HUES6 (cell line): ENCODE results near the gene RAX2.
A peak's percentile ranks its signal among the peaks of the same experiment; 100 is the strongest.

Experiments
- H3K27ac ChIP-seq: 2 replicates; pipeline ENCODE4 v1.7.0; 2013; ENCODE audit warnings: low read depth, mild to moderate bottlenecking, low read length, inconsistent platforms
- H3K27me3 ChIP-seq: 2 replicates; pipeline ENCODE4 v1.6.1; 2013; ENCODE audit warnings: low read length; ENCODE audit not compliant: control insufficient read depth, insufficient read depth
- H3K36me3 ChIP-seq: 2 replicates; pipeline ENCODE4 v1.6.1; 2013; ENCODE audit warnings: low read length; ENCODE audit not compliant: control insufficient read depth, insufficient read depth
- H3K4me1 ChIP-seq: 2 replicates; pipeline ENCODE4 v1.6.1; 2013; ENCODE audit warnings: low read length; ENCODE audit not compliant: control insufficient read depth, insufficient read depth
- H3K4me3 ChIP-seq: 2 replicates; pipeline ENCODE4 v1.5.1; 2013; ENCODE audit warnings: low read depth, low read length
- H3K9ac ChIP-seq: one replicate; pipeline ENCODE4 v1.6.1; 2013; ENCODE audit warnings: mild to moderate bottlenecking, low read length
- H3K9me3 ChIP-seq: 2 replicates; pipeline ENCODE4 v1.6.1; 2013; ENCODE audit warnings: low read depth, low read length; ENCODE audit not compliant: control insufficient read depth, insufficient read depth

The RAX2 gene

DNA sequence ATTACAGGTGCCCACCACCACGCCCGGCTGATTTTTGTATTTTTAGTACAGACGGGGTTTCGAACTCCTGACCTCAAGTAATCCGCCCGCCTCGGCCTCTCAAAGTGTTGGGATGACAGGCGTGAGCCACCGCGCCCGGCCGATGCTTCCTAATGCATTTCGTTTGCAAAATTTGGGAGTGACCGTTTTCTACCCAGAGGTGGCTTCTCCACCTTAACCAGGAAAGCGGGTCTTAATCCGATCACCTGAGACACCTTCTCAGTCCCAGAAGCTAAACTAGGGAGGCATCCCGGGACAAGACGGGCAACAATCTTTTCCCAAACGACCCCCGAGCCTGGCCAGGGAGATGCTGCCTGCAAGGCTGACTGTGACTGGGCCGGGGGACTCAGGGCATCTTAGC is 29.0 kb upstream of the RAX2 start:
- Histone ChIP-seq H3K9ac (no peak overlapping the region), H3K27me3 (peaks cover 34% of the 10 kb centered on the region), H3K27ac (no peak overlapping the region), H3K4me1 (peaks cover 3% of the 10 kb centered on the region; the same call in 1 of the 2 replicates), H3K4me3 (peak overlapping the region; percentile 57), H3K9me3 (peaks cover 6% of the 10 kb centered on the region), H3K36me3 (no peaks in the 10 kb centered on the region)

DNA sequence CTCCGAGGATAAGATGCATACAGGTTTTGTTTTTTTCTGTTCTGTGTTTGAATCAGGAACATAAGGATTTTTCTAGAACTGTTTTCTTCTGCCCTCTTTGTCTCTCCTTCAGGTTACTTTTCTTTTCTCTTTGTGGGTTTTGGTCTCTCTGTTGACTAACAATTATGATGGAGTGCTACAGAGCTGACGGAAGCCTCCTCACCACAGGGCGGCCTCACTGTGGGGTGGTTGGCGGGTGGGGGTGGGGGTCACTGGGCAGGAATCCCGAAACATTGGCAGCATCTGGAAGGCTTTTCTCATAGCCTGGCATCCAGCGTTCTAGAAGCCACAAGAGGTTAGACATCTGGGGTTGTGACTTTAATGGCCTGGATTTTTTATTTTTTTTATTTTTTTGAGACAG is 26.1 kb upstream of the RAX2 start:
- no peak overlapping the region for H3K27ac ChIP-seq
- peaks cover 34% of the 10 kb centered on the region for H3K27me3 ChIP-seq
- H3K4me1 ChIP-seq = peaks cover 3% of the 10 kb centered on the region; the same call in 1 of the 2 replicates
- no peak overlapping the region for H3K9ac ChIP-seq
- peaks cover 6% of the 10 kb centered on the region for H3K9me3 ChIP-seq
- H3K4me3 ChIP-seq = no peak overlapping the region
- no peaks in the 10 kb centered on the region for H3K36me3 ChIP-seq

DNA sequence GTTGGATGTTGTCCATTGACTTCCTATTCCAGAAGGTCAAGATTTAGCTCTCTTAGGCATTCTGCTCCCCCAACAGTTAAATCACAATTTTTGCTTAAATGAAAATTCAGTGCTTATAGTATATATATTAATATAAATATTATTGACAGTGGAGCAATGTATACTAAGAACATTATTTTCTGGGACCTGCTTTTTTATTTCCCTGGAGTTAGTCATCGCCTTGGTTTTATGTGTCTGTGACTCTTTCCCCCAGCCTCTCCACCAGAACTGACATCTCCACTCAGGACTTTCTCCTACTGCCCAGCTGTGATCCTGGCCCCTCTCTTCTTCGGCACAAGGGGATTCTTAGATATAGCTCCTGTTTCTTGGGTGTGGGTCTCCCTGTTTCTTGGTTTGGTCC is 24.3 kb upstream of the RAX2 start:
- Histone ChIP-seq H3K27me3 (peaks cover 17% of the 10 kb centered on the region), H3K4me1 (peaks cover 3% of the 10 kb centered on the region; the same call in 1 of the 2 replicates), H3K9me3 (peaks cover 6% of the 10 kb centered on the region), H3K9ac (no peak overlapping the region), H3K27ac (no peak overlapping the region), H3K36me3 (no peaks in the 10 kb centered on the region), H3K4me3 (no peak overlapping the region)

DNA sequence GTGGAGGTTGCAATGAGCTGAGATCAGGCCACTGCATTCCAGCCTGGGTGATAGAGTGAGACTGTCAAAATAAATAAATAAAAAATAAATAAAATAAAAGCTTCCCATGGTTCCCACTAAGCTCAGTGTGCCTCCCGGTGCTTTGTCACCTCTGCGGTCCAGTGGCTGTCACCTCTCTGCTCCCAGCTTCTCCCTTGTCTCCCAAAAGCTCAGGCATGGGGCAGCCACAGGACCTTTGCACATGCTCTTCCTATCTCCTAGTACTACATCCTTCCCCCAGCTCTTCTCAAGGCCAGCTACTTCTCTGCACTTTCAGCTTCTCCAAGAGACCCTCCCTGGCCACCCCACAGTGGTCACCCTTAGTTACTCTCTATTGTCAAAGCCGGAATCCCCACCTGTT is 21.8 kb upstream of the RAX2 start:
- Histone ChIP-seq H3K27ac (no peak overlapping the region), H3K9ac (no peak overlapping the region), H3K4me1 (no peaks in the 10 kb centered on the region), H3K9me3 (peaks cover 6% of the 10 kb centered on the region), H3K4me3 (no peak overlapping the region), H3K36me3 (no peaks in the 10 kb centered on the region), H3K27me3 (peaks cover 11% of the 10 kb centered on the region; the same call in 1 of the 2 replicates)

DNA sequence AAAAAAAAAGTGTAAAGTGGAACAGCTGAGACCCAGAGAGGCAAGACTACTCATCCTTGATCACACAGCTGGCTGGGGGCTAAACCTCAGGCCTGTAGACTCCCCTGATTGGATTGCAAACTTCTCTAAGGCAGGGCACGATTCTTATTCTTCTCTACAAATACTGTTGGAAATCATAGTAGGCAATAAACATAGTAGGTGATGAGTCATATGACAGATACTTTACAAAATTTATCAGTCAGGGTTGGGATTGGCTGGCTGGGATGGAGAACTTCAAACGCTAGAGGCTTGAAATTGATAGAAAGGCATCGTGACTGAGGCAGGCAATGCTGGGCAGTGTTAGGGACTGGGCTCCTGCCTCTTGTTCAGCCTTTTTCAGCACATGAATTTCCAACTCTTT is 20.1 kb upstream of the RAX2 start:
- Histone ChIP-seq H3K4me3 (no peak overlapping the region), H3K27ac (no peak overlapping the region), H3K9me3 (peaks cover 6% of the 10 kb centered on the region), H3K36me3 (no peaks in the 10 kb centered on the region), H3K9ac (no peak overlapping the region), H3K27me3 (peaks cover 11% of the 10 kb centered on the region; the same call in 1 of the 2 replicates), H3K4me1 (no peaks in the 10 kb centered on the region)

DNA sequence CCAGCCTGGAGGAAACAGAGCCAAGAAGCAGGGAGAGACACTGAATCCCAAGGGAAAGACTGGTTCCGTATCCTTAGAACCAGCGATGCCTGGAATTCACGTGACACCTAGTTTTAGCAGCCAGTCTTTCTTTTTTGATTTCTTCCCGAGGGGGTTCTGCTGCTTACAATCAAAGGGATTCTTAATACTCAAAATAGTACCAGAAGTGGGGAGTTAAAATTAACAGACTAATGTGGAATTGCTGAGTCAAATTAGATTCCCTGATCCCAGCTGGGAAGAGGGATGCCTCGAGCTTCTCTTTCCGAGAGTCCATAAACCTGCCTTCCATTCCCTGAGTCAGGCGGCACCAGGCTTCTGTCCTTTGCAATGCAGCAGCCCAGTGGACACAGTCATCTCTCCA is 18.9 kb upstream of the RAX2 start:
- Histone ChIP-seq H3K27me3 (peaks cover 21% of the 10 kb centered on the region; the same call in 1 of the 2 replicates), H3K9ac (no peak overlapping the region), H3K27ac (no peak overlapping the region), H3K4me3 (no peak overlapping the region), H3K36me3 (no peaks in the 10 kb centered on the region), H3K9me3 (no peaks in the 10 kb centered on the region), H3K4me1 (no peaks in the 10 kb centered on the region)

DNA sequence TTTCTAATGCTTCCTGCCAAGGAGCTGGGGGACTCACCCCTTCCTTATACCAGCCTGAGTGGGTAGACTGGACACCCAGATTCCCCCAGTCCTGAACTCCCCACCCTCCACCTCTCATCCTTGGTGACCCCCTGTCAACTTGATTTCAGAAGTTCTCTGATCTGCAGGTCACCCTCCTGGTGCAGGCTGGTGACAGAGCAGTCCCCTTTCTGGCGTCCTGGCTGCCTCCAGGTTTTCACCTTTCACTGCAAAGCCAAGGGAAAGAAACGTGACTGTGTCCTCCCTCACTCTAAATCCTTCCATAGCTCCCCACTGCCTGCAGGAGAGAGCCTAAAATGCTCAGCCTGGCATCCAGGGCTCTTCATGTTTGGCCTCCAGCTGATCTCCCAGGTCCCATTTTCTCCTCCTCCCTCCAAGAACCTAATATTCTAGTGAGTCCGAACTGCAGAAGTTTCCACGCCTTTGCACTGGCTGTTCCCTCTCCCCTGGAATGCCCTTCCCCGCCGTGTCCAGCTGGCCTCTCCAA is 18.2 kb upstream of the RAX2 start:
- Histone ChIP-seq H3K4me3 (no peak overlapping the region), H3K36me3 (no peaks in the 10 kb centered on the region), H3K4me1 (no peaks in the 10 kb centered on the region), H3K27ac (no peak overlapping the region), H3K9me3 (no peaks in the 10 kb centered on the region), H3K27me3 (peaks cover 27% of the 10 kb centered on the region), H3K9ac (no peak overlapping the region)

DNA sequence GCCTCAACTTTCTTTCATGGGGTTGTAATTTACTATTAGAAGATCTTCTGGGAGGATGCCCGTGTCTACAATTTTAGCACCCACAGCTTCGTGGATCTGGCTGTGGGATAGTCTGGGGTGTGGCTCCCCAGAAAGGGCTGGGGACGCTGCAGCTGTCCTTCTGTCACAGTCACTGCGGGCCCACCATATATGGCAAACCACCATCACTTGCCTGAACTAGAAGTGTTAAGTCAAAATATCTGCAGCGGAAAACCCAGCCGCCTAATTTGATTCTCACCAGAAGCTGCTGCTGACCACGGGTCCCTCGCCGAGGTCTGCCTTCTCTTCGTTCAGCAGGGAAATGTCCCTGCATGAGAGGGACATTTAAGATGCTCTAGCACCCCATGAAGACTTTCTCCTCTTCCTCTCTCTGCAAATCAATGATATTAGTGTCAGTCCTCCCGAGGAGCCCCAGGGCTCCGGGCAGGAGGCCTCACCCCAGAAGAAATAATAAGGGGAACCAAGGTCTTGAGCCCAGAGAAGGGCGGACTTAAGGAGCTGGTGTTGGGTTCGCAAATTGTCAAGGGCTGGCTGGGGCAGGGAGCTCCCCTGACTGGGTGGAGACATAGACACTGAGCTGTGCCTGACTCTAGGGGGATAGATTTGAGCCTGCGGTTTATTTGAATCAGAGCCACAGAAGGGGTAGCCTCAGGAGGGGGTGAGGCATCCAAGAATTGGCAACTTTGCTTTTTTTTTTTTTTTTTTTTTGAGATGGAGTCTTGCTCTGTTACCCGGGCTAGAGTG is 17.2 kb upstream of the RAX2 start:
- no peak overlapping the region for H3K9ac ChIP-seq
- H3K9me3 ChIP-seq = no peaks in the 10 kb centered on the region
- peaks cover 9% of the 10 kb centered on the region; the same call in 1 of the 2 replicates for H3K4me1 ChIP-seq
- H3K36me3 ChIP-seq = no peaks in the 10 kb centered on the region
- no peak overlapping the region for H3K4me3 ChIP-seq
- no peak overlapping the region for H3K27ac ChIP-seq
- H3K27me3 ChIP-seq = peaks cover 38% of the 10 kb centered on the region

DNA sequence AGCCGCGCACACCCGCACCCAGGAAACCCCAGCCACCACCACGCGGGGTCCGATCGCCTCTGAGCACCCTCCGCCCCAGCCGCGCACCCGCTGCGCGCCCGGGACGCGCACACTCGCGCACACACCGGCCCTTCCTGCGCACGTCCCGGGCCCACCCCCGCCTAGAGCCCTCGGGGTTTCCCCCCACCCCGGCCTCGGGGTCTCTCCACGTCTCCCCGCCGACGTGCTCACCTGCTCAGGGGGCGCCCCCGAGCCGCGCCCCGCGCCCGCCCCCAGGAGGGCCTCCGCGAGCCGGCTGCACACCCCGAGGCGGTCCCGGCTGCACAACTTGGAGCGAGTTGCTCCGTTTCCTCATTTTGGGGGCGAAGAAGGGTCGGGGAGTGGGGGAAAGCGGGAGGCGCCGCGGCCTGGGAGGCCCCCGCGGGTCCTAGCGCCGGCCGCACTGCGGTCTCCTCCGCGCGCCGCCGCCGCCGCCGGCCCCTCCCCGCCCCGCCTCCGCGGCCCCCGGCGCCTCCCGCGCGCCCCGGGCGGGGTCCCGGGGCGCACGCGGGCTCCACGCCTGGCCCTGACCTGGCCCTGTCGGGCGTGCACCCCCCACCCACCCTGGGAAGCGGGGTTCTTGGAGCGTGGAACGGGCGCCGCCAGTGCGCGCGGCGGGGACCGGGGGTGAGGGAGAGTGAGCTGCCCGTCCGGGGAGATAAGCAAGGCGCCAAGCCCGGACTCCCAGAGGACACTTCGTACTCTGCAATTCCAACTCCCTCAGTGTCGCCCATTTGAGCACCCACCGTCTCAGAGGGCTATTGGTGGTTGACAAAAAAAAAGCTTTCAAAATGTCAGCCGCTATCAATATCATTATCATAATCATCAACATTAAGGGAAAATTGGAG is 14.2 kb upstream of the RAX2 start, which contains the start of gene MATK:
Gene MATK, minus strand, starts transcription at position 444 of the 887 bp plus-strand sequence. CDS start 1,246 bp downstream, outside the sequence.
- Histone ChIP-seq H3K27me3 (peaks cover 45% of the 10 kb centered on the region), H3K36me3 (peaks cover 8% of the 10 kb centered on the region; the same call in 1 of the 2 replicates), H3K9me3 (peaks cover 15% of the 10 kb centered on the region), H3K27ac (no peak within 1 kb of the TSS), H3K4me3 (peak within 1 kb of the TSS; percentile 71), H3K9ac (peak within 1 kb of the TSS; percentile 65), H3K4me1 (peaks cover 9% of the 10 kb centered on the region; the same call in 1 of the 2 replicates)

DNA sequence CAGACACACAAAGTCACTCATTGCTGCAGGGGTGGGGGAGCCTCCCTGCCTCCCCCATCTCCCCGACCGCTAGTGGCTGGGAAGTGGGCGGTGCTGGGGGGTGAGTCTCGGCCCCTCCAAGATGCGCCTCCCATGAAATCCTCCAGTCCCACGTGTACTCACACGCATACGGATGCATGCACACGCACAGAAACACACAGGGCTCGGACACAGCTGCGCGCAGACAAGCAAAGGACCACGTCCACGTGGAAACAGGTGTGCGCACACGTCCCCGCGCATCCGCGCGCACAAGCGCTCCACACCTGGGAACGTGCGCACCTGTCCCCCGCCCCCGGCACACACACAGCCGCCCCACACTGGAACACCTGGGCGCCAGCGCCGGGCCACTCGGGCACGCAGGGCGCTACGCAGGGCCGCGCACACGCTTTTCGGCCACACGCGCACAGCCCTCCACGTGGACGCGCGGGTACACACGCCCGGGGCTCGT is 13.5 kb upstream of the RAX2 start:
- peak overlapping the region; percentile 65 for H3K9ac ChIP-seq
- H3K4me1 ChIP-seq = peaks cover 9% of the 10 kb centered on the region; the same call in 1 of the 2 replicates
- H3K9me3 ChIP-seq = peaks cover 22% of the 10 kb centered on the region
- H3K27me3 ChIP-seq = peaks cover 40% of the 10 kb centered on the region
- peak overlapping the region; percentile 71 for H3K4me3 ChIP-seq
- H3K36me3 ChIP-seq = peaks cover 8% of the 10 kb centered on the region; the same call in 1 of the 2 replicates
- H3K27ac ChIP-seq = no peak overlapping the region
